PC-3 (cell line): Measurements from ENCODE around the gene NR2C2AP.

Source experiments
- EZH2 ChIP-seq: fragments of 300-600 bp; sonication (generic); IDR thresholded peaks from one replicate; pipeline ENCODE4 v1.6.1; 2017; ENCODE audit warnings: antibody characterized with exemption, mild to moderate bottlenecking, low read length; ENCODE audit not compliant: unreplicated experiment
- EZH2phosphoT487 ChIP-seq: fragments of 300-600 bp; sonication (generic); IDR thresholded peaks from 2 replicates; pipeline ENCODE4 v1.6.1; 2018; ENCODE audit warnings: mild to moderate bottlenecking, antibody characterized with exemption, low read length, borderline replicate concordance
- TF ChIP-seq, protein P1 (sequence below): fragments of 300-600 bp; sonication (generic); conservative IDR thresholded peaks from 2 replicates; pipeline ENCODE4 v1.5.1; 2017; ENCODE audit warnings: antibody characterized with exemption, low read depth, mild to moderate bottlenecking, low read length

DNA sequence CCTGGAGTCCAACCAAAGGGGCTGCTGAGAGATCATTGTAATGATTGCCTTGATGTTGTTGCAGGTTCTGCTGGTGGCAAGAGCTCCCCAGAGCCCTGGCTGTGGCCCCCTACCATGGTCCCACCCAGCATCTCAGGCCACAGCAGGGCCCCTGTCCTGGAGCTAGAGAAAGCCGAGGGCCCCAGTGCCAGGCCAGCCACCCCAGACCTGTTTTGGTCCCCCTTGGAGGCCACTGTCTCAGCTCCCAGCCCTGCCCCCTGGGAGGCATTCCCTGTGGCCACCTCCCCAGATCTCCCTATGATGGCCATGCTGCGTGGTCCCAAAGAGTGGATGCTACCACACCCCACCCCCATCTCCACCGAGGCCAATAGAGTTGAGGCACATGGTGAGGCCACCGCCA, 24.0 kb upstream of the NR2C2AP start:
- TF ChIP-seq, protein P1, sequence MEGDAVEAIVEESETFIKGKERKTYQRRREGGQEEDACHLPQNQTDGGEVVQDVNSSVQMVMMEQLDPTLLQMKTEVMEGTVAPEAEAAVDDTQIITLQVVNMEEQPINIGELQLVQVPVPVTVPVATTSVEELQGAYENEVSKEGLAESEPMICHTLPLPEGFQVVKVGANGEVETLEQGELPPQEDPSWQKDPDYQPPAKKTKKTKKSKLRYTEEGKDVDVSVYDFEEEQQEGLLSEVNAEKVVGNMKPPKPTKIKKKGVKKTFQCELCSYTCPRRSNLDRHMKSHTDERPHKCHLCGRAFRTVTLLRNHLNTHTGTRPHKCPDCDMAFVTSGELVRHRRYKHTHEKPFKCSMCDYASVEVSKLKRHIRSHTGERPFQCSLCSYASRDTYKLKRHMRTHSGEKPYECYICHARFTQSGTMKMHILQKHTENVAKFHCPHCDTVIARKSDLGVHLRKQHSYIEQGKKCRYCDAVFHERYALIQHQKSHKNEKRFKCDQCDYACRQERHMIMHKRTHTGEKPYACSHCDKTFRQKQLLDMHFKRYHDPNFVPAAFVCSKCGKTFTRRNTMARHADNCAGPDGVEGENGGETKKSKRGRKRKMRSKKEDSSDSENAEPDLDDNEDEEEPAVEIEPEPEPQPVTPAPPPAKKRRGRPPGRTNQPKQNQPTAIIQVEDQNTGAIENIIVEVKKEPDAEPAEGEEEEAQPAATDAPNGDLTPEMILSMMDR, result no peak
- TF ChIP-seq EZH2 (no peak), EZH2phosphoT487 (no peak)
